ENCODE measurements around the gene FRMD4A.

DNA sequence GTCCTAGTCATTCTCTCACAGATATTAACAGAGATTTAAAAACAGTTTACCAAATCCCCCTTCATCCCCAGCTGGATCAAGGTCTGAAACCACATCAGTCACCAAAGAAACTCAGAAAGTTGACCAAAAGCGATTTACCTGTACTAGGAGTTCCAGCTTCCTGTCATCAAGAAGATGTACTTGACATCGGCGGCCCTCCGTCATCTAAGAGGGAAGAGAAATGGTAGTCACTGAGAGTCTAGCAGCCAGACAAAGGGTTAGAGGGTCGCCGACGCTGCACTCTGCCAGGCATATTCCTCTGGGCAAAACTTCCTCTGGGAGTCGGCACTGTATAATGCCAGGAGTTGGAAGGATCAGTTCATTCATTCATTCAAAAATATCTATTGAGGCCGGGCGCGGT is 472.0 kb downstream of the FRMD4A start:
- TF ChIP-seq, protein P1, sequence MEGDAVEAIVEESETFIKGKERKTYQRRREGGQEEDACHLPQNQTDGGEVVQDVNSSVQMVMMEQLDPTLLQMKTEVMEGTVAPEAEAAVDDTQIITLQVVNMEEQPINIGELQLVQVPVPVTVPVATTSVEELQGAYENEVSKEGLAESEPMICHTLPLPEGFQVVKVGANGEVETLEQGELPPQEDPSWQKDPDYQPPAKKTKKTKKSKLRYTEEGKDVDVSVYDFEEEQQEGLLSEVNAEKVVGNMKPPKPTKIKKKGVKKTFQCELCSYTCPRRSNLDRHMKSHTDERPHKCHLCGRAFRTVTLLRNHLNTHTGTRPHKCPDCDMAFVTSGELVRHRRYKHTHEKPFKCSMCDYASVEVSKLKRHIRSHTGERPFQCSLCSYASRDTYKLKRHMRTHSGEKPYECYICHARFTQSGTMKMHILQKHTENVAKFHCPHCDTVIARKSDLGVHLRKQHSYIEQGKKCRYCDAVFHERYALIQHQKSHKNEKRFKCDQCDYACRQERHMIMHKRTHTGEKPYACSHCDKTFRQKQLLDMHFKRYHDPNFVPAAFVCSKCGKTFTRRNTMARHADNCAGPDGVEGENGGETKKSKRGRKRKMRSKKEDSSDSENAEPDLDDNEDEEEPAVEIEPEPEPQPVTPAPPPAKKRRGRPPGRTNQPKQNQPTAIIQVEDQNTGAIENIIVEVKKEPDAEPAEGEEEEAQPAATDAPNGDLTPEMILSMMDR (conservative IDR thresholded peaks at IDR 0.05), result no peak
- TF ChIP-seq EZH2 (IDR thresholded peaks at IDR 0.05; ENCODE audit: low read depth), result no peak
